Colonic mucosa (tissue), 4 donors: Measurements from ENCODE around the gene ITGA2B. TPM values are rescaled to one million over a fixed set of nuclear protein-coding genes. Genes with fewer than 3 reads are reported as not detected.
A peak's percentile ranks its signal among the peaks of the same experiment; 100 is the strongest.
"Not testable (repeated sequence)": the region's sequence is repeated elsewhere in the genome, so short reads cannot be mapped to it uniquely, and the experiment has no call there.

Experiments used
- DNase-seq: peaks from one replicate; pipeline ENCODE4 v3.0.0-alpha.2; 2020
- H3K27ac ChIP-seq: fragments of 200-600 bp; one replicate; pipeline ENCODE4 v1.8.0; 2021
- H3K27me3 ChIP-seq: fragments of 200-600 bp; one replicate; pipeline ENCODE4 v1.8.0; 2021
- H3K36me3 ChIP-seq: fragments of 200-600 bp; one replicate; pipeline ENCODE4 v1.8.0; 2021
- H3K4me1 ChIP-seq: fragments of 200-600 bp; one replicate; pipeline ENCODE4 v1.8.0; 2021; ENCODE audit warnings: mild to moderate bottlenecking
- H3K4me3 ChIP-seq: fragments of 200-600 bp; one replicate; pipeline ENCODE4 v1.8.0; 2021
- H3K9ac ChIP-seq, 2 donors: one replicate each; pipeline ENCODE4 v1.7.0; 2013; ENCODE audit warnings: control low read depth in 2 of 2, low read depth in 2 of 2, low read length in 2 of 2
- H3K9me3 ChIP-seq: fragments of 200-600 bp; one replicate; pipeline ENCODE4 v1.8.0; 2021
- CTCF ChIP-seq: fragments of 200-600 bp; IDR thresholded peaks from one replicate; pipeline ENCODE4 v1.8.0; 2022; ENCODE audit warnings: antibody characterized with exemption, mild to moderate bottlenecking
- intact Hi-C: fragments of 100-400 bp; cut with DNase I; formaldehyde crosslinking; loops from one replicate; pipeline ENCODE4 v1.14.1; 2022
- total RNA-seq, 2 donors: library from RNA; stranded (reverse); fragmentation: NEBNext Ultra II Directional in 1 of 2; extraction: Animal tissue kit (Norgen Biotek cat#: 25700) in 1 of 2; gene quantifications; one replicate each; pipeline ENCODE4 v1.2.1, GENCODE V29; 2021
- donor health status: healthy.
- donor health status: DM: no; HTN: no; CAD: no.
- donor health status: DM: no; HTN: no; CAD: no.

ITGA2B gene
- total RNA-seq, 2 donors from 2014 or later: 0.37 to 0.69 TPM

GRCh38 chr17:44374306-44375195 lies 14.9 kb downstream of the ITGA2B start:
- Histone ChIP-seq H3K4me1 (no peaks in the 10 kb centered on the region), H3K9ac (no peak overlapping the region), H3K27ac (no peak overlapping the region), H3K27me3 (no peaks in the 10 kb centered on the region), H3K4me3 (no peak overlapping the region), H3K36me3 (no peaks in the 10 kb centered on the region), H3K9me3 (no peaks in the 10 kb centered on the region)
- DNase-seq: peak; percentile 45
- intact Hi-C loops: no loop called here
- no peak for TF ChIP-seq CTCF

- intact Hi-C loops: no loop called here
- Histone ChIP-seq H3K36me3 (no peaks in the 10 kb centered on the region), H3K27ac (no peak overlapping the region), H3K27me3 (no peaks in the 10 kb centered on the region), H3K4me3 (no peak overlapping the region), H3K9ac (no peak overlapping the region), H3K4me1 (no peaks in the 10 kb centered on the region), H3K9me3 (no peaks in the 10 kb centered on the region)
- DNase-seq: no peak
- TF ChIP-seq CTCF: no peak
Measured at GRCh38 chr17:44372036-44372435, 17.4 kb downstream of the ITGA2B start.

GRCh38 chr17:44369414-44370023 lies 19.9 kb downstream of the ITGA2B start:
- not testable (repeated sequence) for H3K27me3 ChIP-seq

GRCh38 chr17:44368391-44369243 lies 20.8 kb downstream of the ITGA2B start:
- H3K9ac ChIP-seq, H3K4me1 ChIP-seq, H3K36me3 ChIP-seq, intact Hi-C loops, H3K9me3 ChIP-seq, H3K27ac ChIP-seq, DNase-seq, H3K27me3 ChIP-seq, H3K4me3 ChIP-seq: not testable (repeated sequence)

More at GRCh38 chr17:44369414-44370023, 19.9 kb downstream of the ITGA2B start:
- intact Hi-C loops, H3K4me3 ChIP-seq, H3K9ac ChIP-seq, DNase-seq, H3K9me3 ChIP-seq, H3K27ac ChIP-seq, H3K36me3 ChIP-seq, H3K4me1 ChIP-seq: not testable (repeated sequence)

GRCh38 chr17:44367231-44367979 lies 22.0 kb downstream of the ITGA2B start:
- H3K4me1 ChIP-seq: no peaks in the 10 kb centered on the region
- no peak overlapping the region for H3K9ac ChIP-seq
- peaks cover 7% of the 10 kb centered on the region for H3K27me3 ChIP-seq
- H3K9me3 ChIP-seq: no peaks in the 10 kb centered on the region
- H3K4me3 ChIP-seq: no peak overlapping the region
- no peaks in the 10 kb centered on the region for H3K36me3 ChIP-seq
- TF ChIP-seq CTCF: no peak
- intact Hi-C loops: no loop called here
- no peak for DNase-seq
- H3K27ac ChIP-seq: no peak overlapping the region

GRCh38 chr17:44365051-44365450 lies 24.4 kb downstream of the ITGA2B start:
- H3K9ac ChIP-seq, H3K27ac ChIP-seq, H3K36me3 ChIP-seq, H3K9me3 ChIP-seq, DNase-seq, intact Hi-C loops, H3K4me1 ChIP-seq, H3K4me3 ChIP-seq: not testable (repeated sequence)
- peaks cover 12% of the 10 kb centered on the region for H3K27me3 ChIP-seq
